OCI-LY1 (cell line): ENCODE measurements around the gene ATP4A.

Experiments
- CTCF ChIP-seq: fragments of 200-600 bp; sonication (generic), shearing (Covaris generic); IDR thresholded peaks from 2 replicates; pipeline ENCODE4 v1.5.1; 2017; ENCODE audit warnings: mild to moderate bottlenecking, antibody characterized with exemption, low read length, moderate library complexity, mixed read lengths
- EZH2 ChIP-seq: fragments of 200-600 bp; sonication (generic), shearing (Covaris generic); IDR thresholded peaks from 2 replicates; pipeline ENCODE4 v1.8.0; 2017; ENCODE audit warnings: borderline replicate concordance, mixed run types, mild to moderate bottlenecking, antibody characterized with exemption, low read length, moderate library complexity, mixed read lengths

- TF ChIP-seq CTCF, result no peak
- no peak for TF ChIP-seq EZH2
Measured at GRCh38 chr19:35585848-35586247, 22.4 kb upstream of the ATP4A start, which contains the start of gene PMIS2.
